ENCODE measurements around the gene FGF13.
A peak's percentile ranks its signal among the peaks of the same experiment; 100 is the strongest.

Gene FGF13

DNA sequence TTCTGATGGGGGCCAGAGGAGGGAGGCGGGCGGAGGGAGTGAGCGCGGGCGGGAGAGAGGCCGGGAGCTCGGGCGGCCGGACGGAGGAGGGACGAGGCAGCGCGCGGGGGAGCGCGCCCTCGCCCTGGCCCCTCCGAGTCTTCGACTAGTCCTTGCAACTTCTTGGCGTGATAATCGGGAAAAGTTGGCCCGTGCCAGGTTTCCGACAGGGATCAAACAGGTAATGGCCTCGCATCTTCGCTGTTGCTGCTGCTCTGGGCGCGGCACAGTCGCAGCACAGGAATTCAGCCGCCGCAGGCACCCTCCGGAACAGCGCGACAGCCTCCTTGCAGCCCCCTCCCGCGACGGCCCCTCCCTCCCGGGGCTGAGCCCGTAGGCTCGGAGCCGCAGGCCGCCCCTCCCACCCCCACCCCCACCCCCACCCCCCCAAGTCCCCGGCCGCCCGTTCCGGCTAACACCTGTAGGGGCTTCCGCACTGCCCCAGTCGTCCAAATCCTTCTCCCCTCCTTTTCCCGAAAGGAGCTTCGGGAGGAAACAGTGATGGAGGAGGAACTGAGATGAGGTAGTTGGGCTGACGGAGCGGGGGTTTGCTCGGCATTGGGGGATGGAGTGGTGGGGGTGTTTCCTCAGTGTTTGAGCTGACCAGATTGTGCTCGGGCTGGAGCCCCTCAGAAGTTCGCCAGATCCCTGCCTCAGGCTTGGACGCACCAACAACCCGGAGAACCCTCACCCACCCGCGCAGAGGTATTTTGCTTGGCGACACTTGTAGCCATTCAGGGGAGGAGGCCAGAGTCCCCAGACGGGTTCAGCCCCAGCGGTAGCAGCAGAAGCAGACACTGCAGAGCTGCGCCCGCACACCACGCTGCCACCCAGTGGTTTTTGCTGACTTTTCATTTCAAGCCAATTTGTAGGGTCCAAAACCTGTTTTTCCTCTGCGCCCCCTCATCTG is at the start of gene FGF13:
Gene FGF13, minus strand, starts transcription at position 319 of the 949 bp plus-strand sequence. CDS start 714 bp downstream, outside the sequence.
- no peak for DNase-seq (ENCODE audit: low read depth in 2 of 3, low spot score in 1 of 3)

DNA sequence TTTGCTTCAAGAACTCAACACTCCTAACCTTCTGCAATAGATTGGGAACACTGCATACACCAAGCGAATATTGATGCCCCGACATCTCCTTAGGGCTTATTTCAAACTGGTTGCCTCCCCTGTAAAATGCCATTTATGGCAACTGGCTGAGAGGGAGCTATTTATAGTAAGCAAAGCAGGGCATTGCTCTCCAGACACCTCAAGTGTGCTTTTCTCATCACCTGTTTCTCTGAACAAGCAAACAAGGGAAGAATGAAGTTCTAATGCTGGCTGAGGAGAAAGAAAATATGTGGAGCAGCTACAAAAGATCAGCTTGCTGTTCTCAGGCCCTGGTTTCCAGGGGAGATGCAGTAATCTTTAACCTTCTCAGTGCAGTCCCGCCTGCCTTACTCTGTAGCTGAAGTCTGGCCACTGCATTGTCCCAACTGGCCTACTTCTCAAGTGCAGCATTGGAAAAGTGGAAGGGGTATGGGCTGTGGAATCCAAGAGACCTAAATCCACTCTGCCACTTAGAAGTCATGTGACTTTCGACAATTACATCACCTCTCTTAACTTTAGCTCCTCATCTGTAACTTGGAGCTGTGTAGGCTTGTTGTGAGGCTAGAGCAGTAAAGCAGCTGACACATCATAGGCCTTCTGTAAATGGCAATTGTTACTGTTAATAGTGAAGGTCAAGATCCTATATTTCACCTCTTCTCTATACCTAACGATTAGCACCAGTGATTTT is 47.9 kb upstream of the FGF13 start:
- DNase-seq (ENCODE audit: low read depth in 2 of 3, low spot score in 1 of 3), result no peak

DNA sequence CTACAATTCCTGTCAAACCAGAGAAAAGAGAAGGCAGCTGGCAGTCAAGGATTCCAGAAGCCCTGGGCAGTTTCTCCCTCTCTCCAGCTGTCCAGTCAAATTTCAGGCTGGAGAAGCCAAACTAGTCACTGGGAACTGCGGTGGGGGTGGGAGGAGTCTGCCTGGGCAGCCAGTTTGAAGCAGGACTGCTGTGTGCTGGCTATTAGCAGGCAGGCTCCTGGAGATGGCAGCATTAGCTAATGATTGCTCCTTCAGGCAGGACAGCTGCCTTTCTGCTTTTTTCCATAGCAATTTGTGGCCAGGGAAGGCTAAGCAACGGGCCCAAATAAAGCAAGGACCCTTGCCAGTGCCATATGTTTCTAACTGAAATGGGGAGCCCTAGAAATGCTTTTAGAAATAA is 44.7 kb upstream of the FGF13 start:
- DNase-seq (ENCODE audit: low read depth in 2 of 3, low spot score in 1 of 3), result no peak

DNA sequence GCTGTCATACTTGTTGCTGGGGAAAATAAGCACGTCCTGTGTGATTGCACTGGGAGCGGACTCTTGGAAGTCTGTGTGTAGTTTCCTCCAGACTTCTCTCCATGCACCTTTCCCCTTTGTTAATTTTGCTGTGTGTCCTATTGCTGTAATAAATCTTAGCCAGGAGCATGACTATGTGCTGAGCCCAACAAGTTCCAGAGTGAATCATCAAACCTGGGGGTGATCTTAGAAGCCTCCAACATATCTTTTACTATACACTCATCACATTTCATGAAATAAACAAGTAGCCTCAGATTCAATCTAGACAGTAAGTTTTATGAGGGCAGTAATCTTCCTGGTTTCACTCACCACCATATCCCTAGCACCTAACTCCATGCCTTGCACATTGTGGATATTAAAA is 43.3 kb upstream of the FGF13 start:
- DNase-seq (ENCODE audit: low read depth in 2 of 3, low spot score in 1 of 3), result no peak

DNA sequence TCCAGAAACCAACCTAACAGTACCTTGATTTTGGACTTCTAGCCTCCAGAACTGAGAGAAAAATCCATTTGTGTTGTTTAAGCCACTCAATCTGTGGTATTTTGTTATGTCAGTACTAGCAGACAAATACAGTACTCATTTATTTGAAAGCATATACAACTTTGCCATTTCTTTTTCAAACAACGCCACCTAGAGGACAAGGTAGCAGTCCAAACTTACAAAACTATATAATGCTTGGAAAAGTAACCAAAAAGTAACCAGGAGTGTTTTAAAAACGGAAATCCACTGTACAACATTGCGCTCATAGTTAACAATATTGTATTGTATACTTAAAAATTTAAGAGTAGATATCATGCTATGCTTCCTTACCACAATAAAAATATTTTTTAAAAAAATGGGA is 37.0 kb upstream of the FGF13 start:
- DNase-seq (ENCODE audit: low read depth in 2 of 3, low spot score in 1 of 3), result peak in 1 of 3 donors; percentile 2

DNA sequence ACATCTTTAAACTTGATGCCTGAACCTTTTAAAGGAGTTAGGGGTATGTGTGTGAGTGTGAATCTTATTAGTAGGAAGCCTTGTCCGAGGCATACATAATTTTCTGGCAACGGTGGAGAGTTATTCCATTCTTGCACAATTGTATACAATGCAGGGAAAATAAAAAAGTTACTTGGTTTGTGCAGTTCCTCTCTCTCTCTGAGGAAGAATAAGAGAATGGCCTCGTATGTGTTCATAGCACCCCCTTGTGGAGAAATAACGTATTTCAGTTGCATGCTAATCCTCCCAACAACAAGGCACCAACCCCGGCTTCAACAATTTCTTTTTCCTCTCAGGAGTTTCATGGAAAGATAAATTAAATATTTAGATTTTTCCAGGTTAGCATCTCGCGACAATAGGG is 33.7 kb upstream of the FGF13 start:
- DNase-seq (ENCODE audit: low read depth in 2 of 3, low spot score in 1 of 3), result peak in 1 of 3 donors; percentile 60

DNA sequence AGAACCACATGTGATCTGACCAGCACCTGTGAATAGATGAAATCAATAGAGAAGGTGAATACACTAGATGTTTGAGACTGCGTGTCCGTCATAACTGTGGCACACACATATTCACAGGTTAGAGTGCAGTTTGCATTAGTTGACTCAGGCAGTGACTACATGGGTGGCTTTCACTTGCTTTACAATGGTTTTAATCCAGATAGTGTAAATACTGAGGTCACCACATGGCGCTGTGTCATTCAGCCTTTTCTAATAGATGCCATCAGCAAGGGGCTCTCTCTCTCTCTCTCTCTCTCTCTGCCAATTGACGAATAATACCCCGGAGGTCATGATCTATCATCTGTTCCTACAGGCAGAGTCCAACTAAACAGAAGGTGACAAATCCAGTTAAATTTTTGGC is 30.7 kb upstream of the FGF13 start:
- no peak for DNase-seq (ENCODE audit: low read depth in 2 of 3, low spot score in 1 of 3)

DNA sequence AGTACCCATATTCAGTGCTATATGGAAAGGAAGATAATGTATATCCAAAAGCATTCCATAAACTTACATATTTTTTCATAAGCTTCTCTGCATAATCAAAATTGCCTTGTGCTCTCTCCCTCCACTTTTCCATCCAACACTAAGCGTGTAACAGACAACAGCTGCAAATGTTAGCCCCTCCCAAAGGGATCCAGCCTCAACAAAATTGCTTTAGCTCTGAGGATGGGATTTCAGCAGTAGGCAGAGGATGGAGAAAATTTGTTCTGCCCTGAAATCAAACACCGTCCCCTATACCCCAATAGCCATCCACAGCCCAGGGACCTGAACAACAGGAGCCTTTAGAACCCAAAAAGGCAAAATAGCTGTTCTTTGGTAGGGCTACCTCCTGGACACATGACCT is 28.8 kb upstream of the FGF13 start:
- DNase-seq (ENCODE audit: low read depth in 2 of 3, low spot score in 1 of 3), result no peak

DNA sequence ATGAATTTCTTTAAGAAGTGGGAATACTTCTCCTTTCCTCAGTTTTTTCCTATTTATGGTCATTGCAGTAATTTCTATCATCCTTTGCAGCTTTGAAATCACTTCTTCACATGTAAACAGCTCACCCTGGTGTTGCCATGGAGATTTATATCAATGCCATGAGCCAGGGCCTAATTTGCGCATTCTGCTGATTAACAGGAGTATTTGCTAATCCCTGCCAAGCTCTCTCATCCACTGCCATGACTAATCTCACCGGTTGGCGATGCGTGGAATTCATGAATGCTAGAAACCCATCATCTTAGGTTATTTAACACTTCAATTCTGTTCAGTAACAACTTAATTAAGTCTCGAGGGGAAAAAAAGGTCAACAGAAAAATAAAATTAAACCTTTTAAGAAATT is 11.8 kb upstream of the FGF13 start:
- no peak for DNase-seq (ENCODE audit: low read depth in 2 of 3, low spot score in 1 of 3)

DNA sequence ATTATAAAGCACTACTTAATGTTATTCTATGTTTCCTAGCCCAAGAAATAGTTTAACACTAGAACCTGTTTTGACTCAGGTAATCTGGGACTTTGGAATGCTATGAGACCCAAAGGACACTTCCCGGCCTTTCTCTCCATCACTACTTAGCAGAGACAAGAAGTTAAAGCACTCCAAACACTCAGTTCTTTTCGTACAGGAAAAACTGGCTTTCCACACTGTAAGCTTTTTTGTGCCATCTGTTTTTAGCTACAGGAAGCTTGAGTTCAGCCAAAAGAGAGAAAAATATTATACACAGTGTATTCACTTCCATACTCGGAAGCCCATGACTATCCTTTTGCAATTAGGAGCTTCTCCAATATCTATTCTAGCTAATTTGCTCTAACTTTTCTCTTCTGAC is 7.9 kb upstream of the FGF13 start:
- DNase-seq (ENCODE audit: low read depth in 2 of 3, low spot score in 1 of 3), result no peak

DNA sequence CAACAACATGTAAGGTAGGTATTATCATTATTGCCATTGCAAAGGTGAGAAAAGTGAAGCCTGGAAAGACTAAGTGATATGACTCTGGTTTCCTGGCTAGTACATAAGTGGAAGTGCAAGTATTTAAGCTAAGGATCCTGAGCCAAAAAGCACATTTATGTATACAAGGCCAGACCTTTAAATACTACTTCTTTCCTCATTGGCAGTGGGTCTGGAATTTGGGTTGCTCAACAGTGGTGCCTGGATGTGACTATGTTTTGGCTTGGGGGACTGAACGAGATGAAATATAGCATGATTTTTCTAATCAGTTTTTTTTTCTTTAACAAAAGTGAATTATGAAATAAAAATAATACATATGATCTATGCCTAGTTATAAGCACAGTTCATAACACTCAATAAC is 7.4 kb upstream of the FGF13 start:
- DNase-seq (ENCODE audit: low read depth in 2 of 3, low spot score in 1 of 3), result no peak

DNA sequence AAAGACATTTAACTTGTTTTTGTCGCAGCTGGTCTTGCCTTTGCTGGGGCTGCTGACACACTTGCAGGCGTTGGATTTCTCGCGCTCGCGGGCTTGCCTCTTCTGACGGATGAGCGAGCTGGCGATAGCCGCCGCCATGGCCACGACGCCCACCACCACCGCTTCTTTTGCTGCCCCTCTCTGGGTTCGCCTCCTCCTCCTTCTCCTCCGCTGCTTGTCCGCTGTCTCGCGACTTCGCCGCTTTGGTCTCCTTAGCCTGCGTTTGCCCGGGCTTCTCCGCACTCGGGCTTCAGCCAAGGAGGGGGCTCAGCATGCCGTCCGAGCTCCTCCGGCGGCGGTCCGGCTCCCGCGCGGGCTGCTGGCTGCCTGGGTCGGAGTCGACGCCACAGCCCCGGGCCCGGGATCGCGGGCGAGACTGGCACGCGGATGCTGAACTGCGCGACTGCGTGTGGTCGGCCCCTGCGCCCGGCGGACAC is 613 bp downstream of the FGF13 start:
- no peak for DNase-seq (ENCODE audit: low read depth in 2 of 3, low spot score in 1 of 3)

DNA sequence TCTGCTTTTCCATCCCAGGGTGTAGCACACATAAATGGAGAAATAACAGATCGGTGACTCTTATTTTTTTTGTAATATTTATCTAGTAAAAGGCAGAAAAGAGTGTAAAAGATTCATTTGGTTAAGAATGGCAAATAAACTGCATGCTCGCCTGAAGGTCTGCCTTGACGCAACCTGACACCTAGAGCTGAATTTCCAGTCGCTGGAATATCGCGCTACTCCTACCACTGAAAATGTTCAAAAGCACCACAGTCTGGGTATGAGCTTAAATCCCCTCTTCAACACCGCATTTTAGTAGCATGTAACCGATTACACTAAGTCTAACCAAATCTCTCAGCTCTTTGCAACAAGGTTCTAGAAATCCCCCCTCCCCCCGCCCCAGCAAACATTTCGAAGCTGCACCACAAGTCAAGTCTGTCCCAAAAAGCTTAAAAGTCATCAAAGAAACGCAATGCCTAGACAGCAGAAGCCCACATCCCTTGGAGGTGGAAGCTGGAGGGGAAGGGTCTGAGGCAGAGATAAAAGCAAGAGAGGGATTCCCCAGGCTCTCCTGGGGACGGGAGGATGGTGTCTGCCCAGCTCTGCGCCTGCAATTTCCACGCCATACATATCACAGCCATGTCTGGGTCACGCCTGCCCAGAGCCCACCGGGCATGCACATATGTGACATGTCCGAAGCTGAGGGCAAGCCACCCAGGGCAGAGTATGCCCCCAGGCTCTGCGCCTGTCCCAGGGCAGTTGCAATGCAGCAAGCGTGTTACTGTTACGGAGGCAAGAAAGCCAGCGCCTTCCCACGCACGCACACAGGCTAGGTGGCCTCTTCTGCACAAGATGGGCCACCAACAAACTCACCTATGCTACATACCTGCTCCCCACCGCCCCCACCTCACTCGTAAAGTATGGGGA is 1.4 kb downstream of the FGF13 start:
- DNase-seq (ENCODE audit: low read depth in 2 of 3, low spot score in 1 of 3), result no peak

DNA sequence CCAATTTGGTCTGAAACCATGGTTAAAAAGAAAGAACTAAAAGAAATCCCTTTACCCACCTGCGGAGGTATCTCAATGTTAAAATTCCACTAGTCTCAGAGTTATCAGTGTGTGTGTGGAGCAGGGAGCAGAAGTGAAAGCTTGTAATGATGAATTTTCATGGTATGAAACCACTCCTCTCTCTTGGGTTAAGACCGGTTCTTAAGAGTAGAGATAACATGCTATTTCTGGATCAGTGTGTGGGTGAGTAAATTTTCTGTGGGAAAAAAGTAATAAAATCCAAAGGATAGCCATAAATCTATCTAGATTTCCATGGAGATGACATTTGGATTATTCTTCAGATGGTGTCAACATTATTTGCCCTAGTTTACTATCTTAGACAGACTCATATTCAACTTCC is 3.2 kb downstream of the FGF13 start:
- no peak for DNase-seq (ENCODE audit: low read depth in 2 of 3, low spot score in 1 of 3)

DNA sequence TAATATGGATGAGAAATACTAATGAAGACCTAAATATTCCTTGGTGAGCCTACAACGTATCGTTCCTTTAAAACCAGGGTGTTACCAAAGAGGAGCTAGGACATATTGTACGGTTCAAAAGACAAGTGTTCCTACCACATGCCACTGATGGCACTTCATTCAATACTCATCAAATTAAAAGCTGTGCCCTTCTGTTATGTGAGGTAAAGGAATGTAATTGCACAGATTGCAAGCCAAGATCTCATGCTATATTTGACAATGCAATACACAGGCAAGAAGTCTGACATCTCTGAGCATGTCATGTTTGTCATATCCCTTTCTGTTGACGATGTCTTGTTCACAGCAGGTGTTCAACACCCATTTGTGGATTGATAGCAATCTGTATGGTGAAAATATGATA is 6.9 kb downstream of the FGF13 start:
- no peak for DNase-seq (ENCODE audit: low read depth in 2 of 3, low spot score in 1 of 3)

DNA sequence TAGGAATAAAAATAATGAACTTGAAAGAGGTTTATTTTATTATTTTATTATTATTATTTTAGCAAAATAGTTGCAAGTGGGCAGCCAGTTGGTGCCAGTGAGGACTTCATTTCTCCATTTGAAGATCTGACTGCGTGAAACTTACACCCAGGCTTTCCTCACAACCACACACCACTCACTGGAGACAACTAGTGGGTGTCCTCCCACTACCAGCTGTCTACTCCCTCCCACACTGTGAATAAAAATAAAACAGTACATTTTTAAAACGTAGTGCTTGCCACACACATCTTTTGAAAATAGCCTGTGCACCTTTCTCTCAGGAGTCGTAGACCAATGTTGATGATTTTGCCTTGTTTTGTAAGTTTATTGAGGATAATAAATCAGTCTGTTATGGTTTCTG is 7.4 kb downstream of the FGF13 start:
- DNase-seq (ENCODE audit: low read depth in 2 of 3, low spot score in 1 of 3), result no peak

DNA sequence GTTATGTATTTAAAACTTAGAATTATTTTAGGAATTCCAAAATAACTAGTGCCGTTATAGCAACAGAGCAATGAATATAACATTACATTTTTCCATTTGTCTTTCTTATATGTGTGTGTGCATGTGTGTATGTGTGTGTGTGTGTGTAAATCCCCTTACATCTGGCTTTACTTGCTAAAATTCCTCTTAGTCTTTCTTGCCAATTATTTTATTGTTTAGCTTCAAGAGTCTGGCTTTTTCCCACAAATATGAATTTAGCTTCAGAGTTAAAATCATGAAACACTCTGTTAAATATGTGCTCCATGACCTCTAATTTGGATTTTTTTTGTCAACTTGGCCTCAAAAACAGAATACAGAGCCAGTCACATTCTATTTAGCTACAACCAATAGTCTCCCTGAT is 18.9 kb downstream of the FGF13 start:
- DNase-seq (ENCODE audit: low read depth in 2 of 3, low spot score in 1 of 3), result no peak

DNA sequence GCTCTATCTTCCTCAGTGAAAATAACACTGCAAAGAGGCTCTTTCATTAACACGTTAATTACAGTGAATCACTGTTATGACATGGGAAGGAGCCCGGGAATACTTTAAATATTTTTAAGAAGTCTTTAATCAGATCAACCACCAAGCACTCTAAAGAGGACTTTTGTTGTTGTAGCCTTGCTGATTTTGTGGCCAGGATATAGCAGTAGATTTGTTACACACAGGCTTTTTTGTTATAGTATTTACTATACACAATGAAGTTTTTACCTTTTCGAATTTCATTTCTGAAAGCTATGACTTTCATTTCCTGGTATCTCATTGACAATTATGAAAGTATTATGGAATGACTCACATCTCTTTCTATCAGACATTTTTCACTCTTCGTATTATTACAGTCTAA is 20.3 kb downstream of the FGF13 start:
- no peak for DNase-seq (ENCODE audit: low read depth in 2 of 3, low spot score in 1 of 3)

DNA sequence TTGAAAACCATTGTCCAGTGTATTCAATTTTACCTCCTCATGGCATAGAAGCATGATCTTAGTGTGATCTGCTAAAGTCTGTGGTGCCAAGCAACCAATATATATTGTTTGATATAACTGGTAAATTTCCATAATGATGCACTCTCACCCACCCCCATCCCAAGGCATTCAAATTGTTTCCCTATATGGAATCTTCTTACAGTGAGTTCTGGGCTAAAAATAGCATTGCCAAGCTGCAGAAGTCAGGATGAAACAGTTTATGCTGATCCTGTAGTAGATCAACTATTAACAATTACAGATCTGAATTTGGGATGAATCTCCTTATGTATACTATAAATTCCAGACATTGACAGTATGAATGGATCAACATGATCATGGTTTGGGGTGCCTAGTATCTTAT is 20.9 kb downstream of the FGF13 start:
- no peak for DNase-seq (ENCODE audit: low read depth in 2 of 3, low spot score in 1 of 3)

DNA sequence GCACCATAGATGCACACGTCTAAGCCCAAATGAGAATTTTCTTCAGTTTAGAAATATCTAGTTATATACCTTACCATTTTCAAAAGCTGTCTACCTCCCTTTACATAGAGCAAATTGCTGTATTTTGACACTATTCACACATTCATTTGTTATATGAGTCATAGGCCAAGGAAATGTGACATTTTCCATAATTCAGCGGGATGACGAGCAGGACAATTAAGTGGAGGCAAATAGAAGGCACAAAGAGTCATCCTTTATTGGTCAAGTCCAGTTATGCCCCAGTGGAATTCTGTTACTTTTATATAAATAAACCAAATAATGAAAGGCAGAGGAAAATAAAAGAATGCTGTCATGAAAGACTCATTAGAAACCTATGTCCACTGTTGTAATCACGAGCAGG is 27.9 kb downstream of the FGF13 start:
- no peak for DNase-seq (ENCODE audit: low read depth in 2 of 3, low spot score in 1 of 3)

DNA sequence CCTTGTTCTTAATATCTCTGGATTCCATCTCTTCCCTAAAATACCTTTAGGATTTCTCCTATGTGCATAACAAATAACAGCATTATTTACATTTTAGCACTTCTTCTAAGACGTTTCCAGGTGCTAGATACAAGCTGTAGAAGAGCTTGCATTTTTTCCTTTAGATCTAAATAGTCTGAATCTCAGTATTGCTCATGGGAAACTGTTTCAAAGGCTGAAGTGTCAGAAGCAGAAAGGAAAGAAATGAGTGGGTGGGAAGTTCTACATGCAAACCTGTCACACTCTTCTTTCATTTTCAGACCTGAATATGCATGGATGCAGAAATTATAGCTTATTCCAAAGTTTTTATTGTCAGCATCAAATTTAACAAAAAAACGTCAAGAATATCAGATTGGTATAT is 41.8 kb downstream of the FGF13 start:
- no peak for DNase-seq (ENCODE audit: low read depth in 2 of 3, low spot score in 1 of 3)

All from stimulated activated CD4-positive, alpha-beta T cell treated with anti-CD3 and anti-CD28 coated beads, Interleukin-12 subunit alpha, Interleukin-12 subunit beta, amount 100 ng/mL, for 48 hours (primary cell).